ENCODE data around the gene ZNF614.
"Not testable (repeated sequence)": the region's sequence is repeated elsewhere in the genome, so short reads cannot be mapped to it uniquely, and the experiment has no call there.

The ZNF614 gene

GRCh38 chr19:51986309-51987291, 41.6 kb downstream of the ZNF614 start, which contains the start of gene ZNF350:
TSS of gene ZNF350 (minus strand) at chr19:51986840. CDS start at chr19:51974360, 12,480 bp downstream.
- peak; percentile 94 for DNase-seq (ENCODE audit: low read depth, low spot score)

DNA sequence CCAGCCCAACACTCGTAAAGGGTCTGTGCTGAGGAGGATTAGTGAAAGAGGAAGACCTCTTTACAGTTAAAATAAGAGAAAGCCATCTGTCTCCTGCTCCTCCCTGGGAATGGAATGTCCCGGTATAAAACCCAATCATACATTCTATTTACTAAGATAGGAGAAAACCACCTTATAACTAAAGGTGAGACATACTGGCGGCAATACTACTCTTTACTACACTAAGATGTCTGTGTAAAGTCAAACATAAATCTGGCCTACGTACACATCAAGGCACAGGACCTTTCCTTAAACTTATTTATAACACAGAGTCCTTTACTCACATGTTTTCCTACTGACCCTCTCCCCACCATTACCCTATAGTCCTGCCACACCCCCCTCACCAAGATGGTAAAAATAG, 44.8 kb downstream of the ZNF614 start:
- DNase-seq (ENCODE audit: low read depth, low spot score), result no peak

DNA sequence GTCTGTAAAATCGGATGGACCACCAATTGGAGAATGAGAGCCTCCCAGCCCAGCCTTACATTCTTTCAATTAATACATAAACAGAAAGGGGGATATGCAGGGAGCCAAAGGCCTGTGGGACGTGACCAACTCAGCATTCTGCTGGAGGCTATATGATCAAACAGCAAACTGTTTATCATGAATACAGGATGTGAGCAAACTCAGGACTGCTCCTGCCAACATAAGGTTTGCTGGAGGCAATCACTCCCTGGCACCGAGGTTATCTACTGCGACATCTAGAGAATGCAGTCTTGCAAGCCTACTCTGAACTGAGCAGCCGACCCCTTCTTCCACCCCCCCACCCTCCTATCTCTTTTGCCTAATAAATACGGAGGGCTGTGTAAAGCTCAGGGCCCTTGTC, 47.3 kb downstream of the ZNF614 start:
- peak; percentile 20 for DNase-seq (ENCODE audit: low read depth, low spot score)

DNA sequence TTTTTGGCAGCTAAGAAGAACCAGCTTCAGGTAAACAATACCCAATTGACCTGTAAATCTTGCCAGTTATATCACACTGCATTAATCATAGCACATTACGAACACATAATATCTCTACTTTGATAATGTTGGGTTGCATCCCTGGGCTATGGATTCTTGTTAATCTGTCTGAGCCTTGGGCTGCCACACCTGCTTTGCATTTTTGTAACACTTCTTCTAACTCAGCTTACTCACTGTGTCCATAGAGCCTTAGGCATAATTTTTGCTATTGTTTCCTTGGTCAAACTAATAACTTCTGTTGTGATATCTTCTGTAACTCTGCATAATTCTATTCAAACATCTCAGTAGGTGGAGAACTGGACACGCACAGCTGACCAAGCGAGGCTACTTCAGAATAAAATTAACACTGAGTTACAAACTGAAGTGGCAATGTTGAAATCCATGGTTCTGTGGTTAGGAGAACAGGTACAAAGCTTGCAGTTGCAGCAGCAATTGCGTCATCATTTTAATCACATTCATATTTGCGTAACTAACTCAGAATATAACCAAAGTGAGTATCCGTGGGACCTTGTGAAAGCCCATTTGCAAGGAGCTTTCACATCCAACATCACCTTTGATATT, 48.0 kb downstream of the ZNF614 start:
- DNase-seq (ENCODE audit: low read depth, low spot score), result no peak

DNA sequence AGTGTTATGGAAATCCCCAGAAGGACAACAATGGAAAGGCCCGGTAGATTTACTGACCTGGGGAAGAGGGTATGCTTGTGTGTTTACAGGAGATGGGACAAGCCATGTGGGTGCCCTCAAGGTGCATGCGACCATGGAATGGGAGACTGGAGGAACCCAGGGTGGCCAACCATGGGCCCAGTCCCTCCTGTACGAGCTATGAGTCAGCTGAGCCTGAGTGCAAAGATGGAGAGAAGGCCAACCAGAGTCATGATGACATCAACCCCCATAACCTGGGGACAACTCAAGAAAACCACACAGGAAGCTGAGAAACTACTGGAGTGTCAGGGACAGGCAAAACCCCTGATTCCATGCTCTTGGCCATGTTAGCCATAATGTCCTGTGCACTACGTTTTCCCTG, 49.3 kb downstream of the ZNF614 start:
- no peak for DNase-seq (ENCODE audit: low read depth, low spot score)

DNA sequence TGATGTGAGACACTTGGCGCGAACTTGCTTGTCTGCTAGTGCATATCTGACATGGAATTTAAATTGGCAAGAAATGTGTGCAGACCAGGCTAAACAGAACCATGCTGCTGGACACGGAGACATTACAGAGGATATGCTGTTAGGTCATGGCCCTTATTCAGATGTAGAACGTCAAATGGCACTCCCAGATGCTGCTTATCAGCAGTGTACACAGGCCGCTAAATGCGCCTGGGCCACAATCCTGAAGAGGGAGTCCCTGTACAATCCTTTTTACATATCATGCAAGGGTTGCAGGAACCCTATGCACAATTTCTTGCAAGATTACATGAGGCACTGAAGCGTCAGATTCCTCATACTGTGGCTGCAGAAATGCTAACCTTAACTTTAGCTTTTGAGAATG, 50.8 kb downstream of the ZNF614 start:
- DNase-seq (ENCODE audit: low read depth, low spot score), result no peak

DNA sequence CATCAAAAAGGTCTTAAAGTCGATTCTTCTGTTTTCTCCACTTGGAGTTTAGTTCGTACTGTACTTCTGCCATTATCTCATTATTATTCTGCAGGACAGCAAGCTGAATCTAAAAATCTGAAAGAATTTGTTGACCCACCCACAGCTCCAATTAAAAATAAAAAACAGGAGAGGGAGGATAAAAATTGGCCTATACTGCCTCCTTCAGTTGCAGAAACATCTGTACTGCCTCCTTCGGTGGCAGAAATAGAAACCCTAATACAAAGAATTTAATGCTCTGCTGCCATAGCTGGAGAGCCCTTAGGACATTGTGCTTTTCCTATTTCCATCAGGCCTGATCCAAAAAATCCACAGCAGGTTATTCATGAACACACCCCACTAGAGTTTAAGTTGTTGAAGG, 51.3 kb downstream of the ZNF614 start:
- DNase-seq (ENCODE audit: low read depth, low spot score), result no peak

GRCh38 chr19:51975787-51976186, 52.4 kb downstream of the ZNF614 start:
- not testable (repeated sequence) for DNase-seq (ENCODE audit: low read depth, low spot score)

DNA sequence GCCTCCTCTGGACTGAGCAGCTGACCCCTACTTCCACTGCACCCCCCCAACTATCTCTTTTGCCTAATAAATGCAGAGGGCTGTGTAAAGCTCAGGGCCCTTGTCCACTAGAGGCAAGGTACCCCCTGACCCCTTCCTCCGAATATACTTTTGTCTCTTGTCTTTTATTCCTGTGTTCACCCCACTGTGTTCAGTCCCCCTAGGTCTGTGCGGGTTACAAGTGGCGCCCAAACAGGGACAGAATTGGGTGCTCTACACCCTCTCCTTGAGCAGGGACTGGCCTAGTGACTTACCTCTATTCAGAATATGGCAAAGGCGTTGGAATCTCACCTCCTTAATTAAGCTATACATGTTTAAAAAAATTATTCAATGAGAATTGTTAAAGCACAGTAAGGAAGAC, 56.6 kb downstream of the ZNF614 start:
- DNase-seq (ENCODE audit: low read depth, low spot score), result no peak

DNA sequence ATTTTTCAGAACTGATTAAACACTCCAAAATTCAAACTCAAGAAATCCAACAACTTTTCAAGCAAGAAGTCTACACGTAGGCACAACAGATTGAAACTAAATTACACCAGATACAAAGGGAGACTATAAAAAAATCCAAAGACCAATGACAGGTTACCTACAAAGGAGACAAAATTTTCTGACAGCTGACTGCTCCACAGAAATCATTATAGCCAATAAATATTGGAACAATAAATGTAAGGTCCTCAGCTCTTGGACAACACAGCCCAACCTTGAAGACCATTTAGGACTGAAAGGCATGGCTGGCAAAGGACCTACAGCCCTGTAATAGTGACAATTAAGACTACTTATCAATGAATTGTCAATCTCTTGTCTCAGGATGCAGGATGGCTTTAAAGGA, 57.5 kb downstream of the ZNF614 start:
- DNase-seq (ENCODE audit: low read depth, low spot score), result no peak

DNA sequence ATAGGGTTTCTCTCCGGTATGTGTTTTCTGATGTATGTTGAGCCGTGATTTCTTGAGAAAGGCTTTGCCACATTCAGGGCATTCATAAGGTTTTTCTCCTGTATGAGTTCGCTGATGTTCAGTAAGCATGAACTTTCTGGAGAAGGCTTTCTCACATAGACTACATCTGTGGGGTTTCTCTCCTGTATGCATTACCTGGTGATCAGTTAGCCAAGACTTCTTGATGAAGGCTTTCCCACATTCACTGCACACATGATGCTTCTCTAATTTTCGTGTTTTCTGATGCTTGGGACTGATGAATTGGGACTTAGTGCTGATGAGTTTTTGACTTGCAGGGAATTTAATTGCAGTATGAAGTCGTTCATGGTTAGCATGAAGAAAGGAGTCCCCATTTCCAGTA, 62.6 kb downstream of the ZNF614 start:
- no peak for DNase-seq (ENCODE audit: low read depth, low spot score)
